ENCODE measurements around the gene MAPRE2.
"Not testable (repeated sequence)": the region's sequence is repeated elsewhere in the genome, so short reads cannot be mapped to it uniquely, and the experiment has no call there.

MAPRE2 gene

GRCh38 chr18:35161485-35161884, 120.3 kb downstream of the MAPRE2 start:
- TF ChIP-seq CTCF (IDR thresholded peaks at IDR 0.05; ENCODE audit: low read depth, low read length), result no peak
- DNase-seq (ENCODE audit: low read depth in 2 of 2), result no peak

GRCh38 chr18:35161934-35162333, 120.7 kb downstream of the MAPRE2 start:
- DNase-seq (ENCODE audit: low read depth in 2 of 2), result no peak
- H3K4me3 ChIP-seq (replicated peaks in 1 of 2; ENCODE audit: low read depth in 2 of 2, low read length in 2 of 2), result no peak overlapping the region
- no peak for TF ChIP-seq CTCF (IDR thresholded peaks at IDR 0.05; ENCODE audit: low read depth, low read length)

More at GRCh38 chr18:35161485-35161884, 120.3 kb downstream of the MAPRE2 start:
- H3K4me3 ChIP-seq (replicated peaks in 1 of 2; ENCODE audit: low read depth in 2 of 2, low read length in 2 of 2), result no peak overlapping the region

- no peak for TF ChIP-seq CTCF (IDR thresholded peaks at IDR 0.05; ENCODE audit: low read depth, low read length)
- DNase-seq (ENCODE audit: low read depth in 2 of 2), result no peak
Measured at GRCh38 chr18:35163014-35163539, 121.9 kb downstream of the MAPRE2 start.

GRCh38 chr18:35163721-35164120, 122.5 kb downstream of the MAPRE2 start:
- DNase-seq (ENCODE audit: low read depth in 2 of 2), result no peak
- no peak overlapping the region for H3K4me3 ChIP-seq (replicated peaks in 1 of 2; ENCODE audit: low read depth in 2 of 2, low read length in 2 of 2)
- no peak for TF ChIP-seq CTCF (IDR thresholded peaks at IDR 0.05; ENCODE audit: low read depth, low read length)

More at GRCh38 chr18:35163014-35163539, 121.9 kb downstream of the MAPRE2 start:
- H3K4me3 ChIP-seq (replicated peaks in 1 of 2; ENCODE audit: low read depth in 2 of 2, low read length in 2 of 2), result no peak overlapping the region

GRCh38 chr18:35164133-35164532, 122.9 kb downstream of the MAPRE2 start:
- no peak overlapping the region for H3K4me3 ChIP-seq (replicated peaks in 1 of 2; ENCODE audit: low read depth in 2 of 2, low read length in 2 of 2)
- no peak for TF ChIP-seq CTCF (IDR thresholded peaks at IDR 0.05; ENCODE audit: low read depth, low read length)
- no peak for DNase-seq (ENCODE audit: low read depth in 2 of 2)

- no peak for DNase-seq (ENCODE audit: low read depth in 2 of 2)
- no peak for TF ChIP-seq CTCF (IDR thresholded peaks at IDR 0.05; ENCODE audit: low read depth, low read length)
- no peak overlapping the region for H3K4me3 ChIP-seq (replicated peaks in 1 of 2; ENCODE audit: low read depth in 2 of 2, low read length in 2 of 2)
Measured at GRCh38 chr18:35167332-35167731, 126.1 kb downstream of the MAPRE2 start.

GRCh38 chr18:35167857-35168256, 126.6 kb downstream of the MAPRE2 start:
- no peak for DNase-seq (ENCODE audit: low read depth in 2 of 2)
- no peak for TF ChIP-seq CTCF (IDR thresholded peaks at IDR 0.05; ENCODE audit: low read depth, low read length)
- H3K4me3 ChIP-seq (replicated peaks in 1 of 2; ENCODE audit: low read depth in 2 of 2, low read length in 2 of 2), result no peak overlapping the region

- not testable (repeated sequence) for DNase-seq (ENCODE audit: low read depth in 2 of 2)
Measured at GRCh38 chr18:35170323-35170722, 129.1 kb downstream of the MAPRE2 start.

More at GRCh38 chr18:35170323-35170722, 129.1 kb downstream of the MAPRE2 start:
- not testable (repeated sequence) for H3K4me3 ChIP-seq (replicated peaks in 1 of 2; ENCODE audit: low read depth in 2 of 2, low read length in 2 of 2)

Measured in cardiac fibroblast (primary cell).